ENCODE data around the gene TOMM70.

Gene TOMM70

GRCh38 chr3:100411091-100411982 is 10.4 kb upstream of the TOMM70 start:
- DNase-seq: no peak

- DNase-seq: no peak
Measured at GRCh38 chr3:100407977-100408532, 7.2 kb upstream of the TOMM70 start.

GRCh38 chr3:100407164-100407563 is 6.3 kb upstream of the TOMM70 start:
- DNase-seq: no peak

- DNase-seq: no peak
Measured at GRCh38 chr3:100404250-100404548, 3.3 kb upstream of the TOMM70 start.

- DNase-seq: peak; percentile 17
Measured at GRCh38 chr3:100403362-100404249, 2.7 kb upstream of the TOMM70 start.

- DNase-seq: no peak
Measured at GRCh38 chr3:100402891-100403290, 2.0 kb upstream of the TOMM70 start.

- DNase-seq: peak; percentile 55
Measured at GRCh38 chr3:100402256-100402655, 1.4 kb upstream of the TOMM70 start.

- DNase-seq: peak; percentile 56
Measured at GRCh38 chr3:100401674-100402041, 769 bp upstream of the TOMM70 start.

- no peak for DNase-seq
Measured at GRCh38 chr3:100400419-100400779, 490 bp downstream of the TOMM70 start.

GRCh38 chr3:100399341-100400071 is 1.4 kb downstream of the TOMM70 start:
- DNase-seq: no peak

GRCh38 chr3:100396967-100397366 is 3.9 kb downstream of the TOMM70 start:
- DNase-seq: no peak

- DNase-seq: no peak
Measured at GRCh38 chr3:100395679-100396431, 5.0 kb downstream of the TOMM70 start.

GRCh38 chr3:100389025-100389424 is 11.9 kb downstream of the TOMM70 start:
- DNase-seq: no peak

- no peak for DNase-seq
Measured at GRCh38 chr3:100386437-100387074, 14.3 kb downstream of the TOMM70 start.

GRCh38 chr3:100384733-100385525 is 16.0 kb downstream of the TOMM70 start:
- DNase-seq: no peak

GRCh38 chr3:100376301-100376700 is 24.6 kb downstream of the TOMM70 start:
- no peak for DNase-seq

- no peak for DNase-seq
Measured at GRCh38 chr3:100374521-100374920, 26.4 kb downstream of the TOMM70 start.

GRCh38 chr3:100370756-100371155 is 30.1 kb downstream of the TOMM70 start:
- peak; percentile 6 for DNase-seq

GRCh38 chr3:100368441-100368840 is 32.4 kb downstream of the TOMM70 start:
- no peak for DNase-seq

- DNase-seq: no peak
Measured at GRCh38 chr3:100366424-100366823, 34.5 kb downstream of the TOMM70 start.

- DNase-seq: no peak
Measured at GRCh38 chr3:100364421-100364820, 36.5 kb downstream of the TOMM70 start.

Data from fibroblast of upper back skin (primary cell).